GM18498 (cell line): ENCODE data around the gene TENM4.
A peak's percentile ranks its signal among the peaks of the same experiment; 100 is the strongest.
"Not testable (repeated sequence)": the region's sequence is repeated elsewhere in the genome, so short reads cannot be mapped to it uniquely, and the experiment has no call there.

Source experiments
- ATAC-seq: cut with Tn5 transposase; IDR thresholded peaks from one replicate; pipeline ENCODE4 v1.9.1; 2021; ENCODE audit warnings: mild to moderate bottlenecking, moderate library complexity; ENCODE audit not compliant: unreplicated experiment

The TENM4 gene

DNA sequence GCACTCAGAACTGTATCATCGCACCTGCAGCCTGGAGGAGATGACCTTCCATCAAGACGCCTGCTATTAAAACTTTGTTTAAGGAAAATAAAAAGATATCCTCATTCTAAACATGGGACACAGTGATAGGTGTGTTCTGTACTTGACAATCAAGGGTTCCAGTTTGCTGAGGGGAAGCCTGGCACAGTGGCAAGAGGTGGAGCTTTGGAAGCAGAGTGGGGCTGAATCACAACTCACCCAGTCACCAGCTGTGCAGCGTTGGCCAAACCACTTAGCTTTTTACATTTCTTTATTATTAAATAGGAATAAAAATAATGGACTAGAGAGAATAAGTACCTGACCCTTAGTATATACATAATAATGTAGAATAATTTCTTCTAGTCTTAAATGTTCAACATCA, 220.7 kb downstream of the TENM4 start:
- ATAC-seq, result no peak

DNA sequence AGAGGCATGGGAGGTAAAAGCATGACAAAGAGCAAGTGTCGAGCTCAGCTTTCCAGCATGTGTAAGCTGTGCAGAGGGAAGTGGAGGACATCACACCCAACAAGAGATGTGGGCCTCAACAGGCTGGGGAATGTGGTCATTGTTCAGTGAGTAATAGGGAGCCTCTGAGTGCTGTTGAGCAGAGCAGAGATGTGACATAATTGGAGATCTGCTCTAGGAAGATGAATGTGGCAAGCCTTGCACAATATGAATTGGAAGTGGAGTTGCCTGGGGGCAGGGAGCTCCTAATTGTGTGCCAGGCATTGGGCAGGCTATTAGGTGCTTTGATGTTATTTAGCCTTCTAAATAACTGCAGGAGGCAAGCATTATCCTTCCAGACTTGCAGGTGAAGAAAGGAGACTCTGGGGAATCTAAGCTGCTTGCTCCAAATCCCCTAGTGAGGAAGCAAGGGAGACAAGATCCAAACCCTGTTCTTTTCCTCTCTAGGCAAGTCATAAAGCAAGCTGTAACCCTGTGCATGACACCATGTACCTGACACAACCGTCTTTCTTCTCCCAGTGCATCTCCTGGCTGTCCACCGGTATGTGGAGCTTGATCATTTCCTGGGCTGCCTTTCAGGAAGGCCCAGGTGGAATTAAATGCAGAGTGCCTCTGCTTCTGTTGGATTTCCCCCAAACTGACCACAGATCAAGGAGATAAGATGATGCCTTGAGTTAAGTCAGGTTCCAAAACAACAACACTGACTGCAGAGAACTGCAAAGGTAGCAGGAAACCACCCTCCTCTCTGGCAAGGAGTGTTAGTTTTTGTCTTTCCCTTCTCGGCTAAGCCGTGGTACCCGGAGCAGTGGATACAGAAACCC, 221.4 kb downstream of the TENM4 start:
- ATAC-seq, result no peak

DNA sequence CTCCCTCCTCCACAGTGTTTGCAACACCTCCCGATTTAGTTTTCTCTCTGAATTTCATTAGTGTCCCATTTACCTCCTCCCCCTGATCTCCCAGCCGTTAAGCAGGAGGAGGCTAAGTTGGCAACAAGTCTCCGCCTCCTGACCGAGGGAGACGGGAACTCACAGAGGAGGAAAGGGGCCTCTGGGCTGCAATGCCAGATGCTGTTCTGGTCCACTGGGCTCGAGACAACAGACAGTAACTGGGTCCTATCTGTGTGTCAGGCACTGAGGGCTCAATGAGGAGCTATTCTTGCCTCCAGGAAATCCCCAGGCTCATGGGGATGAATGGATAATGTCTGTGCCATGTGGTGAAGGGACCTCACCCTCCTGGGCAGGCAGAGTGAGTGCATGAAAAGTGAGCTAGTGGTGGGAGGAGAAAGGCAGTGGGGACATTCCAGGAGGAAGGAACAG, 228.1 kb downstream of the TENM4 start:
- ATAC-seq, result no peak

DNA sequence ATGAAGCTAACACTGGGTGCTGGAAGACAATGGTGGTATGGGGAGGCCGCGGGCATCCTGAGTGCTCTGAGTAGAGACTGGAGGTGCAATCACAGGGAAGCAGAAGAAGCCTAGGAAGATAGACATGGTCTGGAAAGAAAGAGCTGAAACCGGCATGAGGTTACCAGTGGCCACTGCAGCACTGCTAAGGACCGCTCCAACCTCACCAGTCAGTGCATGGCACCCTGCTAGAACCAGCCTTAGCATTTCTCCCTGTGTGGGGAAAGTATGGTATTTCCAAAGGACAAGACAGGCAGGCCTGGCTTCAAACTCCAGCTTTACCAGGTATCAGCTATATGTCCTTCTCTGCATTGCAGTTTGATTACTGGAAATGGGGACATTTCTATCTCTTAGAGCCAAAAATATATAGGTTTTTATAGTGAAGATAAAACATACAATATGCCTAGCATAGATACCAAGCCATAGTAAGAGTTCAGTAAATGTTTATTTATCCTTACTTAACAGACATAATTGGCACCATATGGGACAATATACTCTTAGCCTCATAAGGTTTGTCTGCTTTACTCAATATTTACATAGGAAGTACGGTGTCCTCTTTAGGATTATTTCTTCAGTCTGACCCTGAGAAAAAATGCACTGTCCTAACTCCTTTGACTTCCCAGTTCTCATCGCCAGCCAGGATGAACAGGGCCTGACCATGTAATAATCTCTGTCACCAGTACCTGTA, 231.1 kb downstream of the TENM4 start:
- no peak for ATAC-seq

DNA sequence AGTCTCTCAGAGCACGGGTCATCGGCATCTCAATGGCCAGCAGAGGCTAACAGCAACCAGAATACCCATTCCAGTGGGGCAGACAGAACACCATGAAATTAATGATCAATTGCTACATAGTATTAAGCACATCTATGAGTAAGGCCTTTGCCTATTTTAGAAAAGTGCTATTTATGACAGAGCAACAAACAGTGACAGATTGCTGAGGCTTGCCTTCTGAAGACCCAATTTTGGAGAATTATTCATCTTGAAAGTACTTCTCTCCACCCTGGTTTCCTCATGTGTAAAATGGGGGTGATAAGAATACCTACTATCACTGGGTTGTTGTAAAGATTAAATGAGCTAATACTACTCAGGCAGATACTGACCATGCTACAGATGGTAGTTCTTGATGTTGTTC, 232.7 kb downstream of the TENM4 start:
- ATAC-seq, result peak; percentile 68

DNA sequence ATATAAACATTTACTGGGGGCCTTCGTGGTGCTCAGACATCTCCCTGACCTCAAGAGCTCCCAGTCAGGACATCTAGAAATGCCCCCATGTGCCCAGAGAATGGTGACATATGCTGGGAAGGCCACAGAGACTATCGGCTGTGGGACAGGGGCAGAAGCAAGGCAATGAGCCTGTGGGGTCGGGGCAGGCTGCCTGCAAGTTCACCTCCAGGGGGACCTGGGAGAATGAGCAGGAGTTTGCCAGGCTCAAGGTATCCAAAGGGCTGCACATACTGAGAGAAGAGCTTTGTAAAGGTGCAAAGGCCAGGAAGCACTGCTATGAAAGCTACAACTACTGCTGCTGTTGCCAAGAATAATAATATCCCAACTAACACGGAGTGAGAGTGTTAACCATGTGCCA, 233.9 kb downstream of the TENM4 start:
- no peak for ATAC-seq

DNA sequence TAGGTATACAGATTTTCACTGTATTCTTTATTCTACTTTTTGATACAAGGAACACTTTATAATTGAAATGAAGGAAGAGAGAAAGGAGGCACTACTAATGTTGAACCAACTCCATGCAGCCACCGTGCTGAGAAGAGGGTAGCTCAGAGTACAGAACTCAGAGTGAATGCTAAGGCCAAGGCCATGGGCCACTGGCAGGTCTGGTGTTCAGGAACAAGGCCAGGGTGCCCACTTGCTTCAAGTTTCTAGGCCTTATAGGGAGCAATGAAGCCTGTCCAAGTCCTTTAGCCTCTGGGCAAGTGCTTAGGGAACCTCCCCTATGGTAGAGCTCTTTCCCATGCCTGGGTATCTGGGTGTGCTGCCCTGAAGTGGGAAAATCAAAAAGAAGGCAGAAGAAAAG, 235.0 kb downstream of the TENM4 start:
- no peak for ATAC-seq

DNA sequence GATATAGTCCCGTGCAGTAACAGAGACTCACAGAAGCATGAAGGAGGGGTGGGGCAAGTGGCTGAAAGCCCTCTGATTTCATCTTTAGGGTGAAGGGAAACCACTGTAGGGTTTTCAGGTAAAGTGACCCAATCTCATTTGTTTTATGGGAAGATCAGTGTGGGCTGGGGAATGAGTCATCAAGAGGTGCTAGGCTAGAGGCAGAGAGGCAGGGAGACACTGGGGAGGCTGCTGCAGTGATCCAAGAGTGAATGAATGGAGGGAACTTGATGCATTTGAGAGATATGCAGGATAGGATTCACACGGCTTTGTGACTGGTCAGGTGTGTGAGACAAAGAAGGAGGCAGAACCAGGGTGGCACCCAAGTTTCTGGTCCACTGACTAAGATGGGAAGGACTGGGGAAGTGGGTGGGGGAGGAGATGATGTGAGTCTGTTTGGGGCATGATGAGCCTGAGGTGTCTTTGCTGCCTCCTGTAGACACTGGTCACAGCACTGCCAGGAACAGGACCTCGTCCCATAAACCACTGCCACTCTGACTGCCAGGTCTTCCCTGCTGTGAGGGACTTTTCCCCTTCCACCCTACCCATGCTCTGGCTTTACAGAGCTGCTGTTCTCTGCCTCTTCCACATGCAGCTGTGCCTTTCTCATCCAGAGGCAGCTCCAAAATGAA, 239.0 kb downstream of the TENM4 start:
- ATAC-seq, result peak; percentile 57

DNA sequence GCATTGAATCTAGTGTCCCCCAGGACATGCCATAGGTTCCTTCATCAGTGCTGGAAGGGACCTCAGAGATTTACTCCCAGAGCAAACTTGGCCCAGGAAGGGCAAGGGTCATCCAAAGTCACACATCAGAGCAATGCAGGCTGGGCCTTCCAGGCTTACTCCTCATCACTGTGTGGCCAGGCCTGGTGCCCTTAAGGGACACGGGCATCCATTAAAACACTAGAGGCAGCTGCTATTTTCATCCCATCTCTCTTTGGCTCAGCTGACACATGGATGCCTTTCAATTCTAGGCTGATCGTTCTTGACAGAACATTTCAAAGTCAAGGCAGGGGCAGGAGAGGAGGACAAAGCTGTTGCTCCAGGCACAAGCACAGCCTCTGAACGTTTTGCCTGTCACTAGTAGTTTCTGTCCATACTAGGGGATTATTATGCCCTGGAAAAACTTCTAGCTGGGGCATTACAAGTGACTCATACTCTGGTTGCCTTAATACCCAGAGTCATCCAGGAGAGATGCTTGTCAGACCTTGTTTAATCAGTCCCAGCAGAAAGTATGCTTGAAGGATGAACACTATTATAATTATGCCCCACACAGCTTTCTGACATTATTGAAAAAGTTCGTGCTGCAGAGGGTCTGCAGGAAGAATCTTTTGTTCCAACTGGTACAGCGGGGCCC, 240.3 kb downstream of the TENM4 start:
- ATAC-seq, result no peak

DNA sequence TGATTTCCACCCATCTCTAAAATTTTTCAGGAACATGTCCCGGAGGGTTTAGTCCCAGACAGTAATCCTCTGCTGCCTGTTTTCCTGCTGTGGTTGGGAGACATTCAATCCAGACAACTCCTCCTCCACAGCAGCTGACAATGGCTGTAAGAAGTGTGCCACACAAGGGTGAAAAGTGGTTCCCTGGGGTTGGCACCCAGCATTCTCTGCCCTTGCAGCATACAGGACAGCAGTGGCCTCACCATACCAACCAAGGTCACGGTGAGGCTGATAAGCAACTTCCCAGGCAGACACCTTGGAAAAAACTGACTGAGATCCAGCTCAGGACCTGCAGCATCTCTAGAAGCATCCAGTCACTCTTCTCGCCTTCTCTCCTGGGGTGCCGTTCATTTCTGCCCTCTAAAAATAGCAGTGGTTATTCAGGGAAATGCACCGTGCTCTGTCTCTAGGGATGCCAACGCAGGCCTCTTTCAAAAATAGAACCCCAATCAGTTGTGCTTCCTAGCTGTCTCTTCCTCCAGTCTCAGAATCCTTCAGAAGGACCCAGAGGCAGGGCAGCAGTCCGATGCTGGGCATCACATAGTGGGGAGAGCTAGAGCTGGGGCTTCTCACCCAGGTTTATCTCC, 241.0 kb downstream of the TENM4 start:
- ATAC-seq, result no peak

DNA sequence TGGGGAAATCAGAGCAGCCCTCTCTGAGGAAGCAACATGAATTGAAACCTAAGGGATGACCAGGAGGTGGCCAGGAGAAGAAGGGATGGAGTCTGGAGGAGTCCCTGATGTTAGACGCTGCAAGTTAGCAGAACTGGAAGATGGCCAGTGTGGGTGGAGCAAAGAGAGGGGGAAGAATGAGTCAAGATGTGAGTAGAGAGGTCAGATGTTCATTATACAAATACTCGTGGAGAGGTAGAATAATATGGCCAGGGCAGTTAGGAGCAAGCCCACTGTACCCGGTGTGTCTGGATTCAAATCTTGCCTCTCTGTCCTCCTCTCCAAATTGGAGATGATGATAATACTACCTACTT, 242.0 kb downstream of the TENM4 start:
- no peak for ATAC-seq

DNA sequence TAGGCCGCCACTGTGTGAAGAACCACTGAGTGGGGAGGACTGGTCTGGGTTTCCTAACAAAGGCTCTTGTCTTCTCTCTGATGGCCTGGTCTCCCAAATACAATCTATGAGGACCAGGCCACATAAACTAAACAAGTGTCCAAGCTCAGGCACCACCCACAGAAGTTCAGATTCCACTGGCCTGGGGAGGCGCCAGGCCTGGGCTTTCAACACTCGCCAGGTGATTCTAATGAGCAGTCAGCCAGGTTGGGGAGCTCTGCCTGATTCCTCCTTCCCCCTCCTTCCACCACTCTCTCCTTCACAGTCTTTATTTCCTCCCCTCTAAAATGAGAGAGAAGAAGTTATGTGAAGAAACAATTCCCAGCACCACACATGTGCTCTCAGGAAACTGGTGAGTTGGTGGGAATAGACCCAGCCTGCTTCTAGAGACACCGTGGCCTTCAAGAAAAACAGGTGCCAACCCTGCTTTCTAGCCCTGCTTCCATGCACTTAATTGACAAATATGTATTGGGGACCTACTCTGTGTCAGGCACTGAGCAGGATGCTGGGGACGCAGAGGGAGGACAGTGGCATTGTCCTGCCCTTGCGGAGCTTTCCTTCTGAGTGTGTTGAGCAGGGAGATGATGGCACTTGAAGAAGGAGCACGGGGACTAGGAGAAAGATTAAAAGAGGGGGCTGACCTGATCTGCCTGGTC, 242.5 kb downstream of the TENM4 start:
- ATAC-seq, result no peak

DNA sequence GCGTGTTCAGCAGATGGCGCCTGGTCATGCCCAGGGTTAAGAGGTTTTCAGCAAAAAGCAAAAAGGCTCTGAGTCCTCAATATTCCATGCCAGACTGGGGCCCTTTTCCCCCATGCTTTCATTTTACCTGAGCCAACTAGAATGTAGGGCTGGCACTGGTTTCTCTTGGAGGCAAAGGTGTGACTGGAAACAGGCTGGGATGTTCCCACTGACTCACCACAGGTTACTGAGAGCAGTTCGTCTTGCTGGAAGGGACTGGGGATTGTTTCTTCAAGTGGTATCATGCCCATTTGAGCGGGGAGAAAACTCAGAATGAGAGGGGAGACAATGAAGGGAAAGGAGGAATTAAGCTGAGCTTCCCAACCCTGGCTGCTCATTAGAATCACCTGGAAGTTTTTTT, 243.9 kb downstream of the TENM4 start:
- ATAC-seq, result no peak

DNA sequence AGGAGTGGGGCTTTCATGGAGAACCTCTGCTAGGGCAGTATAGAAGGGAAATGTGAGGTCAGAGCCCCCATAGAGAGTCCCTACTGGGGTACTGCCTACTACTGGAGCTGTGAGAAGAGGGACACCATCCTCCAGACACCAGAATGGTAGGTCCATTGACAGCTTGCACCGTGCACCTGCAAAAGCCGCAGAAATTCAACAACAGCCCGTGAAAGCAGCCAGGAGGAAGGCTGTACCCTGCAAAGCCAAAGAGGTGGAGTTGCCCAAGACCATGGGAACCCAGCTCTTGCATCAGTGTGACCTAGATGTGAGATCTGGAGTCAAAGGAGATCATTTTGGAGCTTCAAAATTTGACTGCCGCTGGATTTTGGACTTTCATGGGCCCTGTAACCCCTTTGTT, 245.6 kb downstream of the TENM4 start:
- no peak for ATAC-seq

DNA sequence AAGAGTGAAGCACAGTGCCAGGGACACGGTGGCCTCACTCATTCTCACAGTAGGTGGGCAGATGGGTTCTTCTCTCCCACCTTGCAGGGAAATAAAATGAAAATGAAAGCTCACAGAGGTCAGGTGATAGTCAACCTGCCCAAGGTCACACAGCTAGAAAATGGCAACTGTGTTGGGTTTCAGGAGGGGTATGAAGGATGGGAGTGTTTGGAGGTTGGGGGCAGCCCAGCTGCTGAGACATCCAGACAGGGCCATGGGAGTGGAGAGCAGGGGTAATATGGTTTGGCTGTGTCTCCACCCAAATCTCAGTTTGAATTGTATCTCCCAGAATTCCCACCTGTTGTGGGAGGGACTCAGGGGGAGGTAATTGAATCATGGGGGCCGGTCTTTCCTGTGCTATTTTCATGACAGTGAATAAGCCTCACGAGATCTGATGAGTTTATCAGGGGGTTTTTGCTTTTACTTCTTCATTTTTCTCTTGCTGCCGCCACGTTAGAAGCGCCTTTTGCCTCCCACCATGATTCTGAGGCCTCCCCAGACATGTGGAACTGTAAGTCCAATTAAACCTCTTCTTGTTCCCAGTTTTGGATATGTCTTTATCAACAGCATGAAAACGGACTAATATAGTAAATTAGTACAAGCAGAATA, 247.0 kb downstream of the TENM4 start:
- no peak for ATAC-seq

DNA sequence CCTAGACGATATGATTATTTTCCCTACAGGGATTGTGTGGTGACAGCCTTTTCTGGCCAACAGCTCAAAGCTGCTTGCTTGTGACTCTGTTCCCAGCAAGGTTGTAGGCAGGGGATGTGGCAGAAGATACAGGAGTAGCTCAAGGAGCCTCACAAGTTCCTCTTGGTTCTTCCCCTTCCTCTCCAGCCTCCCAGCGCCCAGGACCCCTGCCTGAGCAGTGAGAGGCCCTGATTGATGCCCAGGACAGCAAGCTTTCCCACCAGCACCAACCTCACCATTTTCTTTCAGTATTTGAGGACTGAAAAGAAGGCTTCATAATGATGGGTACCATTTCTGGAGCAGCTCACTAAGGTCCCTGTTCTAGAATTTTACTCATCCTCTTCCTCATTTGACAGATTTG, 248.0 kb downstream of the TENM4 start:
- ATAC-seq, result no peak

DNA sequence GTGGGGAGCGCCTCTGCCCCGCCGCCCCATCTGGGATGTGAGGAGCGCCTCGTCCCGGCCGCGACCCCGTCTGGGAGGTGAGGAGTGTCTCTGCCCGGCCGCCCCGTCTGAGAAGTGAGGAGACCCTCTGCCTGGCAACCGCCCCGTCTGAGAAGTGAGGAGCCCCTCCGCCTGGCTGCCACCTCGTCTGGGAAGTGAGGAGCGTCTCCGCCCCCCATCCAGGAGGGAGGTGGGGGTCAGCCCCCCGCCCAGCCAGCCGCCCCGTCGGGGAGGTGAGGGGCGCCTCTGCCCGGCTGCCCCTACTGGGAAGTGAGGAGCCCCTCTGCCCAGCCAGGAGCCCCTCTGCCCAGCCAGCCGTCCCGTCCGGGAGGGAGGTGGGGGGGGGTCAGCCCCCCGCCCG, 249.1 kb downstream of the TENM4 start:
- ATAC-seq, result not testable (repeated sequence)

DNA sequence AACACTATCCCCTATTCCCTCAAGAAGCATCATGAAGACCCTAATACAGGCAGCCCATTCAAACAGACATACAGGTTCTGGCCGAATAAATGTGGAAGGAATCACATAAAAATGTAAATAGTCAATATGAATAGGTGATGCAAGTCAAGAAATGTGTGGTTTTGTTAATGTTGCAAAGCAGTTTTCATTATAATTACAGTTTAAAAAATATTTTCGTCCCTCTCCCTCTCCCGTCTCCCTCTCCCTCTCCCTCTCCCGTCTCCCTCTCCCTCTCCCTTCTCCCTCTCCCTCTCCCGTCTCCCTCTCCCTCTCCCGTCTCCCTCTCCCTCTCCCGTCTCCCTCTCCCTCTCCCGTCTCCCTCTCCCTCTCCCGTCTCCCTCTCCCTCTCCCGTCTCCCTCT, 250.3 kb downstream of the TENM4 start:
- ATAC-seq, result not testable (repeated sequence)

DNA sequence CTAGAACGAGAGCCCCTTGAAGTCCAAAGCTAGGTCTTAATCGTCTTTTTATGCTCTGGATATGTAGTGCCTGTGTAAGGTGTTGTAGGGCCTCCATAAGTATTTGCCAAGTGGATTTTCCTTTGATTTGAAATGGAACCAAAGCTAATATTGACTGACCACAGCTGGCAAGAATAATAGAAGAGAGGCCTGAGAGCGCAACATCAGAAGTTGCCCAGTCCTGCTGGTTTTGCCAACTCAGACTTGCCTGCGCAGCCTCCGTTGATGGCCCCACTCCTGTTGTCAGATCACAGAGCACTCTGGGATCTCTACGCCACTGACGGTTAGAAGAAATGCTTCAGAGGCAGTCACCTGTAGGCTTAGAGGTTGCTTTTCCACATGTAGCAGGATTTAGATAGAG, 251.2 kb downstream of the TENM4 start:
- no peak for ATAC-seq

DNA sequence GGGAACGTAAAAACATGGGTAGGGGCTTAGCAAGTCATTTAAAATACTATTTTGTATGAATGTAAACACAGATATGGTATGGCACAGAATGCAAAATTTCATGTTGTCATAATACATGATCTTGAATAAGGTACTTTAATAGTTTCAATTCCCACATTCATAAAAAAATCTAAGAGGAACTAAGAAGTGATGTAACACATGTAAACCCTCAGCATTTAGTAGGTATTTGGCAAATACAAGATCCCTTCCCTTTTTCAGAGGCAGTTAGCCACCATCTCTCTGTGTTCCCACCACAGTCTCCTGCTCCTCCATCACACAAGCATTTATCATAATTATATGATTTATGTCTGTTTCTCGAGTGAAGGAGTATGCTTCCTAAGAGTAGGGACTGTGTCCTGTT, 251.8 kb downstream of the TENM4 start:
- ATAC-seq, result no peak
